GDM1 (cell line): ENCODE data around the gene ARID1B.

Source experiments
- DNase-seq: peaks from one replicate; lab custom pipeline; 2025; lab: John Stamatoyannopoulos, UW

Gene ARID1B

GRCh38 chr6:157099912-157100593, 322.9 kb downstream of the ARID1B start:
- no peak for DNase-seq

GRCh38 chr6:157101166-157101565, 324.0 kb downstream of the ARID1B start:
- no peak for DNase-seq

- no peak for DNase-seq
These were observed 327.6 kb downstream of the ARID1B start for GRCh38 chr6:157104803-157105202.

GRCh38 chr6:157106487-157106886, 329.3 kb downstream of the ARID1B start:
- DNase-seq, result no peak

- DNase-seq, result no peak
These were observed 330.4 kb downstream of the ARID1B start for GRCh38 chr6:157107571-157107914.

GRCh38 chr6:157107915-157108651, 330.9 kb downstream of the ARID1B start:
- DNase-seq, result no peak

- no peak for DNase-seq
These were observed 331.7 kb downstream of the ARID1B start for GRCh38 chr6:157108923-157109322.

- DNase-seq, result no peak
These were observed 333.4 kb downstream of the ARID1B start for GRCh38 chr6:157110607-157111006.

GRCh38 chr6:157113389-157113788, 336.2 kb downstream of the ARID1B start:
- no peak for DNase-seq

GRCh38 chr6:157116426-157116825, 339.2 kb downstream of the ARID1B start:
- DNase-seq, result no peak

- DNase-seq, result no peak
These were observed 340.4 kb downstream of the ARID1B start for GRCh38 chr6:157117431-157118095.

- no peak for DNase-seq
These were observed 342.4 kb downstream of the ARID1B start for GRCh38 chr6:157119502-157120027.

- no peak for DNase-seq
These were observed 343.5 kb downstream of the ARID1B start for GRCh38 chr6:157120534-157121232.

- no peak for DNase-seq
These were observed 344.7 kb downstream of the ARID1B start for GRCh38 chr6:157121897-157122296.

GRCh38 chr6:157123234-157123633, 346.1 kb downstream of the ARID1B start:
- DNase-seq, result no peak

- DNase-seq, result no peak
These were observed 347.5 kb downstream of the ARID1B start for GRCh38 chr6:157124485-157125254.

GRCh38 chr6:157125531-157125930, 348.4 kb downstream of the ARID1B start:
- no peak for DNase-seq

- DNase-seq, result no peak
These were observed 349.3 kb downstream of the ARID1B start for GRCh38 chr6:157126183-157127098.

GRCh38 chr6:157128235-157128775, 351.1 kb downstream of the ARID1B start:
- DNase-seq, result no peak

GRCh38 chr6:157131250-157131649, 354.1 kb downstream of the ARID1B start:
- no peak for DNase-seq
